Stimulated activated CD4-positive, alpha-beta T cell treated with anti-CD3 and anti-CD28 coated beads, Interleukin-4, amount 100 ng/mL, for 24 hours (primary cell): ENCODE data around the gene SORL1.
"Not testable (repeated sequence)": the region's sequence is repeated elsewhere in the genome, so short reads cannot be mapped to it uniquely, and the experiment has no call there.

Experiments used
- DNase-seq: peaks from one replicate; pipeline ENCODE4 v3.0.0-alpha.2; 2020

The SORL1 gene

DNA sequence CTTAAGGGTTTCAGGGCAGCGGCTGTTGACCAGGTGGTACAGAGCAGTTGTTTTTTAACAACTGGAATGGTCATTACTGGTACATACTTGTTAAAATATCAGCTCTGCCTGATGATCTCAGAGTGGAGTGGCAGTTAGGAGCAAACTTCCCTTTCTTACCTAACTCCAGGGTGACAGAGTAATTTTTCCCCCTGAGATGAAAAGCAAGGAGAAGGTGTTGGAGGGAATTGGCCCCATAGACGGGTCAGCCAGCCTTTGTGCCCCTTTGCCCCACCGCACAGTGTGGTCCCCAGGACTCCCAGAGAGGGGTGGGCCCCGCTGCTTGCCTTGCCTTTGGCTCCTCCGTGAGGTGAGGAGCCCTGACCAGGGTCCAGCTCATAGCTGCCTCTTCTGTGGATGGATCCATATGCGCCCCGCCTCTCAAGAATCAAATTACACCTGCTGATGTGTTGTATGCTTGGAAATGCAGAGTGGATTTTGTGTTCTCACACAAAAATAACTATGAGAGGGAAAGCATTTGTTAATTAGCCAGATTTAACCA lies 27.7 kb downstream of the SORL1 start:
- no peak for DNase-seq

DNA sequence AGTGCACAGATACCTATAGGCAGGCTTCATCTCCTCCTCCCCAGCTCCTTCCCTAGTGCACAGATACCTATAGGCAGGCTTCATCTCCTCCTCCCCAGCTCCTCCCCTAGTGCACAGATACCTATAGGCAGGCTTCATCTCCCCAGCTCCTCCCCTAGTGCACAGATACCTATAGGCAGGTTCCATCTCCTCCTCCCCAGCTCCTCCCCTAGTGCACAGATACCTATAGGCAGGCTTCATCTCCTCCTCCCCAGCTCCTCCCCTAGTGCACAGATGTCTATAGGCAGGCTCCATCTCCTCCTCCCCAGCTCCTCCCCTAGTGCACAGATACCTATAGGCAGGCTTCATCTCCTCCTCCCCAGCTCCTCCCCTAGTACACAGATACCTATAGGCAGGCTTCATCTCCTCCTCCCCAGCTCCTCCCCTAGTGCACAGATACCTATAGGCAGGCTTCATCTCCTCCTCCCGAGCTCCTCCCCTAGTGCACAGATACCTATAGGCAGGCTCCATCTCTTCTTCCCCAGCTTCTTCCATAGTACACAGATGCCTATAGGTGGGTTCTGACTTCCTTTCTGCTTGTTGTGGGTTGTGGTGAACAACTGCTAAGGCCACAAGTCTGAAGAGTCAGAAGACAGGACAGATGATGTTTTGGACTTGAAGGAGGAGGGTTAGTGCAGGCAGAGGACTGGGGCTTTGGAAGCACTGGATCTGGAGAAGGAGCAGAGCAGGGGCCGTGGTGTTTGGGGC lies 29.5 kb downstream of the SORL1 start:
- peak; percentile 44 for DNase-seq

GRCh38 chr11:121482231-121483129 lies 30.4 kb downstream of the SORL1 start:
- DNase-seq, result peak; percentile 57

GRCh38 chr11:121483805-121484480 lies 31.8 kb downstream of the SORL1 start:
- no peak for DNase-seq

- no peak for DNase-seq
Measured at GRCh38 chr11:121485216-121485615, 33.1 kb downstream of the SORL1 start.

DNA sequence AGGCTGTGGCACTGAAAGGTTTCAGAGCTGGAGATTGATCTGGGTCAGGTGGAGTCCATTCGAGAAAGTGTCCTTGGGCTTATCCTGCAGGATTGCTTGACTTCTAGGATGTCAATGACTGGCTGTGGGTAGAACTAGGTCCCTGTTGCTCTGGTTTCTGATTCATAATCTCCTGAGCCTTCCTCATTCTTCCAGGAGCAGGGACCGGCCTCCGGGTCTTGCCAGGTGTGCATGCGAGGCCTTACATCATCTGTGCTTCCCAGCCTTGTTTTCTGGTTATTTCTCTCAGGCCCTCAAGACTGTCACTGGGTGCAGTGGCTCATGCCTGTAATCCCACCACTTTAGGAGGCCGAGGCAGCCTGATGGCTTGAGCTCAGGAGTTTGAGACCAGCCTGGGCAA lies 33.9 kb downstream of the SORL1 start:
- DNase-seq, result no peak

DNA sequence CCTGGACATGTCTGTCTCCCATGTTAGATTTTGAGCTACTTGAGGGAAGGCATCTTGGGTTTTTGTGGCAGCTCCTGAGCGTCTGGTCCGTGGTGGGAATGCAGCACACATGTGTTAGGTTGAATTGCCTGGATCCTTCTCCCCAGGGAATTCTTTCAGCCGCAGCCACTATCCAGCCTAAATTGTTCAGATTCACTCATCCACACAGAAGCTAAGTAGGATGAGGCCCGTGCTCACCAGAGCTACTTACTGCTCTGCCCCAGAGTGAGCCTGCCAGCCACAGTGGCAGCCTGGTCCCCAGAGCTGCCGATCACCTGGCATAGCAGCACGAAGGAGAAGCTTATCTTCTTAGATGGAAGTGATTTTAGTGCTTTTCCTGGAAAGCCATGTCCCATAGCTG lies 35.1 kb downstream of the SORL1 start:
- no peak for DNase-seq

GRCh38 chr11:121488170-121488569 lies 36.1 kb downstream of the SORL1 start:
- DNase-seq, result no peak

GRCh38 chr11:121488641-121489040 lies 36.5 kb downstream of the SORL1 start:
- no peak for DNase-seq

DNA sequence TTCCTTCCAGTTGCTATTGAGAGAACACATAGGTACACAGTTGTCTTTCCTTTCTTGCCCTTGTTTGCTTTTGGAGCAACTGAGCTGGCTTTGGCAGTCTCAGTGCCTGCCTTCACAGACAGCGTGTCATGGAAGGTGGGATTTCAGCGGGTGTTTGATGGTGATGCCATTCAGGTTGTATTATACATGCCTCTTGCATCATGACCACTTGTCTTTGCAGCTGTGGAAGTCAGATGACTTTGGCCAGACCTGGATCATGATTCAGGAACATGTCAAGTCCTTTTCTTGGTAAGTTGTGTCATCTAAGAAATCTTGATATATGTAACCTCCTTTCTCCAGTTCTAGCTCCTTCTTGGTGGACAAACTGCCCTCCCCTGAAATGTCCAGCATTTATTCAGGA lies 37.7 kb downstream of the SORL1 start:
- no peak for DNase-seq

GRCh38 chr11:121494355-121495099 lies 42.4 kb downstream of the SORL1 start:
- DNase-seq, result peak; percentile 65

DNA sequence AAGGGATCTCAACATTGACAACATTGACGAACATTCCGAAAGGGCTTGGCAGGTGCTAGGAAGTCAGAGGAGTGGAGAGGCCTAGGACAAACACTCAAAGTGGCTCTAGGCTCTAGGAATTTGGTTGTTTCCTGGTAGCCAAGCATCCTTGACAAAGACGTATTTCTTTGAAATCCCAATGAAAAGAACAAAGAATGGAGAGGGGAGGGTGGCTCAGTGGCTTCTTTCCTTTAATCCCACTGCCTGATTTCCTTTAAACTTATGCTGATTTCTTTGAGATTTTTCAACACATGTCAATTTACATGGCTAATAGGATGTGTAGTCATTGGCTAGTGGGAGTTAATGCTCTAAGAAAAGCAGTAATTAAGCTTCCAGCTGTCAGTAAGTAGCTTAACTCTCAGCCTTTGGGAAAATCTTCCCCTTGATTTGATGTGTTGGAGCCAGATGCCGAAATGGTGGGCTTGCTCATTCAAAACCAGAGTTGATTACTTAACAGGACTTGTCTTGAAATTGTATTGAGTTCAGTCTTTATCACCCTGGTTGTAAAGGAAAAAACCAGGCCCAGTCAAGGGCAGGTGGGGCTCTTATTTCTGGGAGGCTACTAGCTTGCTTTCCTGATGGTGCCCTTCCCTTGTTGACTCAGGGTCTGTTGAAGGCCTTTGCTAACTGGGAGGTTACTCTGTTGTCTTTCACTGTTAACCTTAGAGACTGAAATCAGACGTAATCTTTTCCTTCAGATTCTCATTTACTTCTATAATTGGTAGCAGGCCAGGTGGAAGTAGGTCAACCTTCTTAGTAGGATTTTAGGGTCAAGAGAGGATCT lies 45.3 kb downstream of the SORL1 start:
- DNase-seq, result no peak

- DNase-seq, result no peak
Measured at GRCh38 chr11:121499405-121499804, 47.3 kb downstream of the SORL1 start.

DNA sequence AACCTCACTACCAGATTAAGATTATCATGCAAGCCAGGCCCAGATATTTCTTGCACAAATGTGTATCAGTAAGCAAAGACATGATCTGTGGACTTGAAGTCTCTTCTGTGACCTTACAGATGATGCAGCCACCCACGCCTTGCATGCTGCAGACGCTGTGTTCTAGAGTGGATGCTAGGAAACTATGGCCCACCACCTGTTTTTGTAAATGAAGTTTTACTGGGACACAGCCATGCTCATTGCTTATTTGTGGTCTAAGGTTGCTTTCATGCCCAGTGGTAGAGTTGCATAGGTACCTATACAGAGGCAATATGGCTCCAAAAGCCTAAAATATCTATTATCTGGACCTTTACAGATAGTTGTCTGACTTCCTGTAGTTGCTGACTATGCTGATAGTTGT lies 48.2 kb downstream of the SORL1 start:
- DNase-seq, result no peak

GRCh38 chr11:121500717-121501116 lies 48.6 kb downstream of the SORL1 start:
- no peak for DNase-seq

DNA sequence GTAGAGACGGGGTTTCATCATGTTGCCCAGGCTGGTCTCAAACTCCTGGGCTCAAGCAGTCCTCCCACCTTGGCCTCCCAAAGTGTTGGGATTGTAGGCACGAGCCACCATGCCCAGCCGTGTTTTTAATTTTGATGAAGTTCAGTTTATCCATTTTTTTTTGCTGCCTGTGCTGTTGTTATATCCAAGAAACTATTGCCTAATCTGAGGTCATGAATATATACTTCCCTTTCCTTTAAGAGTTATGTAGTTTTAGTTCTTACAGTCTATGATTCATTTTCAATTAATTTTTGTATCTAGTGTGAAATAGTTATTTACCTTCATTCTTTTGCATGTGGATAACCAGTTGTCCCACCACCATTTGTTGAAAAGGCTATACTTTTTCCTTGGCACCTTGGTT lies 50.9 kb downstream of the SORL1 start:
- DNase-seq, result no peak

DNA sequence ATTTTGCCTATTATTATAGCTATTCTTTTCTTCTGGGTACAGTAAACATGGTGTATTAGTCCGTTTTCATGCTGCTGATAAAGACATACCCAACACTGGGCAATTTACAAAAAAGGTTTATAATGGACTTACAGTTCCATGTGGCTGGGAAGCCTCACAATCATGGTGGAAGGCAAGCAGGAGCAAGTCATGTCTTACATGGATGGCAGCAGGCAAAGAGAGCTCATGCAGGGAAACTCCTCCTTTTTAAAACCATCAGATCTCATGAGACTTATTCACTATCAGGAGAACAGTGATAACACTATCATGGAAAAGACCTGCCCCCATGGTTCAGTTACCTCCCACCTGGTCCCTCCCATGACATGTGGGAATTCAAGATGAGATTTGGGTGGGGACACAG lies 54.1 kb downstream of the SORL1 start:
- not testable (repeated sequence) for DNase-seq

DNA sequence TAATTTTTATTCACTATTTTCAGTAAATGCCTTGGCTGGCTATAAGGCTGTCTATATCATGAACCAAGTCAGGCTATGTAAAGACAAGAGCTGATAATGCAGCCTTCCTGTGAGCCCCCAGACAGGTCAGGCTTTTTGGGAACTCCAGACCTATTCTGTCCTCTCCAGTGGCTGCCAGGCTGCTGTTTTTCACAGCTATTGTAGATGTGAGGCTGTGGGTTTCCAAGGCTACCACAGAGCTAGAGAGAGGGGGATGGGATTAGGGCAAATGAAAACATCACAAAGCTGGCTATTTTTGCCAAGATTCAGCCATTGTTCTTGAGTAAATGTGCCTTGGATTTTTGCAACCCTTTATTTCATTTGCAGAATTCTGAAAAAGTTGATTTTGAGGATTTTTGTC lies 56.3 kb downstream of the SORL1 start:
- no peak for DNase-seq

GRCh38 chr11:121510438-121510837 lies 58.3 kb downstream of the SORL1 start:
- DNase-seq, result no peak

DNA sequence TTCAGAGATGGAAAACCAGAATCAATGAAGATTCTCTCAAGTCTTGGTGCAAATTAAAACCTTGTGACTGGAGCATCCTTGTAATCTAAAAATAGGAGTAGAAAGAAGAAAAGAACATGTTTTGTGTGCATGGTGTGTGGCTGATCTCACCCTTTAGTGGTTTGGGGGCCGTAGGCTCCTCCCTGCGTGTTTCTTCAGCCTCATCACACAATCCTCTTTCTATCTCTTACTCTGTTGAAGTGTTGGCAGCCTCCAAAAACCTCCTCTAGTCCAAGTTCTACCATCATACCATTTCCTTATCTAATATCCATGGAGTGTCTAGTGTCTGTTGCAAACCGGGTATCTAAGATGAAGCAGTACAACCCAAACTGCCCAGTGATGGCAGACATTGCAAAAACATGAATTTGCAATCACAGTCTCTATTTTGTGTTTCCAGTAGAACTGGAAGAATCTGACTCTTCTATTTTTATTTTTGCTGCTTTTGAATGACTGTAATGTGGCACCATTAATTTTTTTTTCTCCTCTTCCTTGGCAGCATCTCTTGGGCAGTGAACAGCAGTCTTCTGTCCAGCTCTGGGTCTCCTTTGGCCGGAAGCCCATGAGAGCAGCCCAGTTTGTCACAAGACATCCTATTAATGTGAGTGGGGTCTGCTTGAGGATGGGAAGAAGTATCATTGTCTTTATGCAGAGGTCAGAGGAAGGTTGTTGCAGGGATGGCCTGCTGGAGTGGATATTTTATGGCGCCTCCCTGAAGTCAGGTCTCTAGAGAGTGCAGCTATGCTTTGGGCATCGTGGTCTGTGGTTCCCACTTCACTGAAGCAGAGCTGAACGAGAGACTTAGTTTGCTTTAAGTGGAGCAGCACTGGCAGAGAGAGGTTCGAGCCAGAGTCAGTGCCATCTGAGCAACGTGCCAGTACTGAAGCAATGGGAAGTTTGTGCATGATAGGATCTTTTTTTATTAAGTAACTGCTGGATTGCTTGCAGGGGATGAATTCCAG lies 60.7 kb downstream of the SORL1 start:
- DNase-seq, result no peak
